Measurements from ENCODE around the gene IL10RB.

The IL10RB gene

GRCh38 chr21:33339918-33340317 lies 73.8 kb downstream of the IL10RB start:
- no peak for DNase-seq

GRCh38 chr21:33345751-33346238 lies 79.6 kb downstream of the IL10RB start:
- DNase-seq, result no peak

Measured in NCI-H2107 (cell line).